A549 treated with AZD2906 at 1 μM for 4 hours (cell line): ENCODE data around the gene RHOT2. TPM values are rescaled to one million over a fixed set of nuclear protein-coding genes. Genes with fewer than 3 reads are reported as not detected.

Source experiments
- total RNA-seq: library from RNA; stranded (reverse); fragments of 200-300 nt; extraction: Qiagen RNA extraction; gene quantifications from 5 replicates; pipeline ENCODE4 v1.2.3, GENCODE V29; 2022

Gene RHOT2
- total RNA-seq, 1 experiment from 2014 or later: 96.0 TPM

Other genes starting within 250 kb of the RHOT2 start
- gene RAB11FIP3, start 242.5 kb upstream of the RHOT2 start, total RNA-seq: 26.2 to 32.4 TPM (median 28.4 TPM) in 5 replicates
- gene CAPN15, start 140.4 kb upstream of the RHOT2 start, total RNA-seq: 40.4 to 75.7 TPM (median 67.9 TPM) in 5 replicates
- gene PRR35, start 107.7 kb upstream of the RHOT2 start, total RNA-seq: 0.08 to 0.28 TPM (median 0.26 TPM) in 5 replicates
- gene NHLRC4, start 101.1 kb upstream of the RHOT2 start, total RNA-seq: 0.18 to 0.30 TPM (median 0.23 TPM) in 5 replicates
- 28.4 to 42.0 TPM (median 39.2 TPM) in 5 replicates for gene PIGQ, start 98.2 kb upstream of the RHOT2 start, total RNA-seq
- 14.1 to 20.1 TPM (median 19.5 TPM) in 5 replicates for gene RAB40C, start 78.1 kb upstream of the RHOT2 start, total RNA-seq
- 0.04 to 0.17 TPM (median 0.12 TPM) in 5 replicates for gene WFIKKN1, start 37.1 kb upstream of the RHOT2 start, total RNA-seq
- 79.9 to 151 TPM (median 141 TPM) in 5 replicates for gene METTL26, start 31.8 kb upstream of the RHOT2 start, total RNA-seq
- gene MCRIP2, start 26.3 kb upstream of the RHOT2 start, total RNA-seq: 18.0 to 45.7 TPM (median 39.2 TPM) in 5 replicates
- gene WDR90, start 18.8 kb upstream of the RHOT2 start, total RNA-seq: 13.8 to 27.0 TPM (median 22.9 TPM) in 5 replicates
- 0.50 to 1.5 TPM (median 1.3 TPM) in 5 replicates for gene RHBDL1, start 7.5 kb downstream of the RHOT2 start, total RNA-seq
- gene STUB1, start 12.3 kb downstream of the RHOT2 start, total RNA-seq: 84.5 to 130 TPM (median 121 TPM) in 5 replicates
- 67.4 to 83.2 TPM (median 83.1 TPM) in 5 replicates for gene JMJD8, start 16.2 kb downstream of the RHOT2 start, total RNA-seq
- 3.9 to 6.6 TPM (median 6.2 TPM) in 5 replicates for gene WDR24, start 22.3 kb downstream of the RHOT2 start, total RNA-seq
- gene FBXL16, start 37.7 kb downstream of the RHOT2 start, total RNA-seq: 15.0 to 21.8 TPM (median 15.8 TPM) in 5 replicates
- 66.1 to 228 TPM (median 216 TPM) in 5 replicates for gene METRN, start 47.0 kb downstream of the RHOT2 start, total RNA-seq
- gene ANTKMT, start 53.0 kb downstream of the RHOT2 start, total RNA-seq: 28.7 to 63.4 TPM (median 61.2 TPM) in 5 replicates
- 3.4 to 6.3 TPM (median 5.2 TPM) in 5 replicates for gene CCDC78, start 58.3 kb downstream of the RHOT2 start, total RNA-seq
- gene HAGHL, start 59.0 kb downstream of the RHOT2 start, total RNA-seq: 17.6 to 20.2 TPM (median 18.6 TPM) in 5 replicates
- 22.4 to 33.1 TPM (median 30.0 TPM) in 5 replicates for gene CIAO3, start 72.9 kb downstream of the RHOT2 start, total RNA-seq
- gene MSLN, start 92.6 kb downstream of the RHOT2 start, total RNA-seq: 2.9 to 3.7 TPM (median 3.1 TPM) in 5 replicates
- 34.4 to 58.3 TPM (median 53.4 TPM) in 5 replicates for gene RPUSD1, start 120.2 kb downstream of the RHOT2 start, total RNA-seq
- gene CHTF18, start 120.5 kb downstream of the RHOT2 start, total RNA-seq: 14.5 to 32.9 TPM (median 24.5 TPM) in 5 replicates
- not detected in 5 replicates for gene GNG13, start 132.6 kb downstream of the RHOT2 start, total RNA-seq